A549 (cell line): Measurements from ENCODE around the gene TMEM186. TPM values are rescaled to one million over a fixed set of nuclear protein-coding genes. Genes with fewer than 3 reads are reported as not detected.
"Not testable (repeated sequence)": the region's sequence is repeated elsewhere in the genome, so short reads cannot be mapped to it uniquely, and the experiment has no call there.

ENCODE experiments used
- ATAC-seq, 2 experiments: fragments of 200-7000 bp in 1 of 2; fragments of >200 bp in 1 of 2; cut with Nextera tagmentation in 1 of 2; cut with Tn5 transposase in 1 of 2; 3 replicates each; pipeline versions ENCODE4 v1.8.0 to v1.9.1; 2018 to 2020; ENCODE audit warnings: mild to moderate bottlenecking in 1 of 2, moderate library complexity in 1 of 2
- CTCF ChIA-PET: fragments of 300-600 bp; sonication (Branson Sonifier 250); formaldehyde crosslinking; extraction: SDS; loops from one replicate; lab custom pipeline; 2021; ENCODE audit warnings: antibody characterized with exemption, inconsistent platforms; lab: Yijun Ruan, JAX
- POLR2A ChIA-PET: fragments of 350-600 bp; formaldehyde crosslinking; extraction: SDS; loops from one replicate; lab custom pipeline; 2021; ENCODE audit warnings: antibody characterized with exemption, inconsistent platforms; lab: Yijun Ruan, JAX
- DNase-seq, 2 experiments: peaks; one replicate each; pipeline versions ENCODE4 v3.0.0 to v3.0.0-alpha.2; 2011 to 2016; ENCODE audit warnings: low read depth in 1 of 2, low spot score in 1 of 2
- FAIRE-seq: peaks from 2 replicates; lab custom pipeline; 2011; peaks lifted over from hg19 to GRCh38; lab: Jason Lieb, UNC
- H3K27ac ChIP-seq, 2 experiments: fragments of >200 bp; sonication (Bioruptor Twin); formaldehyde crosslinking; 3 replicates each; pipeline ENCODE4 v1.5.1; 2016 to 2017
- H3K4me1 ChIP-seq: fragments of >200 bp; sonication (Bioruptor Twin); formaldehyde crosslinking; 3 replicates; pipeline ENCODE4 v1.6.1; 2016
- H3K4me2 ChIP-seq: fragments of >200 bp; sonication (Bioruptor Twin); formaldehyde crosslinking; 3 replicates; pipeline ENCODE4 v1.6.1; 2016
- H3K4me3 ChIP-seq: fragments of >200 bp; sonication (Bioruptor Twin); formaldehyde crosslinking; 3 replicates; pipeline ENCODE4 v1.5.1; 2016
- H3K9me3 ChIP-seq: fragments of >200 bp; sonication (Bioruptor Twin); formaldehyde crosslinking; 3 replicates; pipeline ENCODE4 v1.6.1; 2016
- BHLHE40 ChIP-seq: IDR thresholded peaks from 2 replicates; pipeline ENCODE4 v1.6.1; 2012; ENCODE audit warnings: low read depth, low read length, inconsistent platforms
- E2F6 ChIP-seq: IDR thresholded peaks from 2 replicates; pipeline ENCODE4 v1.6.1; 2012; ENCODE audit warnings: low read depth, borderline replicate concordance
- FOSL2 ChIP-seq, 2 experiments: fragments of 450-650 bp in 1 of 2; fragments of >200 bp in 1 of 2; sonication (Bioruptor Twin) in 1 of 2; formaldehyde crosslinking; IDR thresholded peaks; 2 replicates each; pipeline versions ENCODE4 v1.5.0 to v1.6.1; 2016 to 2020; ENCODE audit warnings: mild to moderate bottlenecking in 1 of 2, moderate library complexity in 1 of 2
- JUNB ChIP-seq: fragments of >200 bp; sonication (Bioruptor Twin); formaldehyde crosslinking; IDR thresholded peaks from 2 replicates; pipeline ENCODE4 v1.6.1; 2016
- RAD21 ChIP-seq, 2 experiments: fragments of >200 bp in 1 of 2; sonication (Bioruptor Twin) in 1 of 2; formaldehyde crosslinking in 1 of 2; IDR thresholded peaks in 1 of 2; conservative IDR thresholded peaks in 1 of 2; 2 replicates in 1 of 2; 3 replicates in 1 of 2; pipeline ENCODE4 v1.6.1; 2012 to 2018; ENCODE audit warnings: inconsistent platforms in 1 of 2
- WGBS: methylation state at CpG from one replicate; pipeline ENCODE4 v1.1.6; 2017; ENCODE audit errors: missing lambda C conversion rate; 5-methylcytosine and 5-hydroxymethylcytosine counted together
- polyA plus RNA-seq, 4 experiments: library from polyadenylated mRNA; depleted of rRNA in 3 of 4; stranded (reverse); fragments of >200 nt; fragmentation: RNase III in 1 of 4; extraction: RNeasy Plus Mini Kit Qiagen cat#74134 plus additional on column Dnase treatment in 1 of 4; gene quantifications; 2 replicates in 3 of 4; 3 replicates in 1 of 4; pipeline ENCODE4 v1.2.3, GENCODE V29; 2011 to 2017
- TF ChIP-seq, protein P1 (sequence below): IDR thresholded peaks from 2 replicates; pipeline ENCODE4 v1.6.1; 2012

The TMEM186 gene
- polyA plus RNA-seq, 2 of the 4 experiments (the other 2 are of a cell fraction), result 10.9 to 12.7 TPM

- TF ChIP-seq E2F6, result 0 out of 2 replicates have a peak, but pooled peaks have one; percentile 15
- TF ChIP-seq, protein P1, sequence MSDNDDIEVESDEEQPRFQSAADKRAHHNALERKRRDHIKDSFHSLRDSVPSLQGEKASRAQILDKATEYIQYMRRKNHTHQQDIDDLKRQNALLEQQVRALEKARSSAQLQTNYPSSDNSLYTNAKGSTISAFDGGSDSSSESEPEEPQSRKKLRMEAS, result peak; percentile 33; the same call in 1 of the 2 replicates
- TF ChIP-seq JUNB, result no peak
- TF ChIP-seq BHLHE40, result no peak
- no peak for TF ChIP-seq FOSL2 (IDR thresholded peaks at IDR 0.05)
- peak; percentile 76 for TF ChIP-seq FOSL2 (CRISPR knock-in tag; IDR thresholded peaks at IDR 0.05)
- TF ChIP-seq RAD21 (conservative IDR thresholded peaks at IDR 0.05 in 1 of 2, IDR thresholded peaks at IDR 0.05 in 1 of 2), result no peak
- H3K9me3 ChIP-seq, result no peaks in the 10 kb centered on the region
- DNase-seq, result peak; percentile 39 to 55
- no peak overlapping the region for H3K27ac ChIP-seq
- WGBS, result 60% methylated on average over 14 of the region's 14 CpGs
- peaks cover 10% of the 10 kb centered on the region for H3K4me1 ChIP-seq
- peak overlapping the region; percentile 15; the same call in 2 of the 3 replicates for H3K4me2 ChIP-seq
- no peak overlapping the region for H3K4me3 ChIP-seq
- ATAC-seq, result peak; percentile 81 to 82; a peak in 5 of 6 replicates
- ChIA-PET CTCF (interaction anchor here (0.7 to 1.6 kb wide), 4 partner anchors 26 to 451 kb away, joined by 3 to 5 read pairs (median 3); no protein-coding TSS in a partner anchor), POLR2A (no interaction called here)
- FAIRE-seq, result no peak
These were observed 45.7 kb downstream of the TMEM186 start for GRCh38 chr16:8751481-8752311.

- H3K4me2 ChIP-seq, CTCF ChIA-PET, H3K27ac ChIP-seq, H3K9me3 ChIP-seq, H3K4me1 ChIP-seq, DNase-seq, FAIRE-seq, H3K4me3 ChIP-seq, POLR2A ChIA-PET, ATAC-seq: not testable (repeated sequence)
- WGBS, result 40% methylated on average over 9 of the region's 9 CpGs
These were observed 48.5 kb downstream of the TMEM186 start for GRCh38 chr16:8748944-8749343.

Other genes starting within 250 kb of the TMEM186 start
- not detected in 2 replicates for gene TMEM114, start 207.1 kb downstream of the TMEM186 start, polyA plus RNA-seq (2011; rRNA removed)
- not detected in 3 replicates for gene TMEM114, start 207.1 kb downstream of the TMEM186 start, polyA plus RNA-seq (2017; fragmentation: RNase III; extraction: RNeasy Plus Mini Kit Qiagen cat#74134 plus additional on column Dnase treatment)
- gene METTL22, start 175.9 kb downstream of the TMEM186 start, polyA plus RNA-seq (2011; rRNA removed), result 36.7 and 40.9 TPM in 2 replicates
- 18.6 to 22.8 TPM (median 21.0 TPM) in 3 replicates for gene METTL22, start 175.9 kb downstream of the TMEM186 start, polyA plus RNA-seq (2017; fragmentation: RNase III; extraction: RNeasy Plus Mini Kit Qiagen cat#74134 plus additional on column Dnase treatment)
- 1.2 and 1.3 TPM in 2 replicates for gene ABAT, start 123.0 kb downstream of the TMEM186 start, polyA plus RNA-seq (2011; rRNA removed)
- 0.60 to 0.68 TPM (median 0.66 TPM) in 3 replicates for gene ABAT, start 123.0 kb downstream of the TMEM186 start, polyA plus RNA-seq (2017; fragmentation: RNase III; extraction: RNeasy Plus Mini Kit Qiagen cat#74134 plus additional on column Dnase treatment)
- gene PMM2, start 200 bp upstream of the TMEM186 start, polyA plus RNA-seq (2011; rRNA removed), result 46.4 and 56.6 TPM in 2 replicates
- gene PMM2, start 200 bp upstream of the TMEM186 start, polyA plus RNA-seq (2017; fragmentation: RNase III; extraction: RNeasy Plus Mini Kit Qiagen cat#74134 plus additional on column Dnase treatment), result 72.4 to 82.3 TPM (median 72.5 TPM) in 3 replicates
- gene CARHSP1, start 71.4 kb upstream of the TMEM186 start, polyA plus RNA-seq (2011; rRNA removed), result 47.8 and 53.9 TPM in 2 replicates
- 137 to 173 TPM (median 172 TPM) in 3 replicates for gene CARHSP1, start 71.4 kb upstream of the TMEM186 start, polyA plus RNA-seq (2017; fragmentation: RNase III; extraction: RNeasy Plus Mini Kit Qiagen cat#74134 plus additional on column Dnase treatment)
- not detected in 2 replicates for gene LITAFD, start 84.7 kb upstream of the TMEM186 start, polyA plus RNA-seq (2011; rRNA removed)
- not detected in 3 replicates for gene LITAFD, start 84.7 kb upstream of the TMEM186 start, polyA plus RNA-seq (2017; fragmentation: RNase III; extraction: RNeasy Plus Mini Kit Qiagen cat#74134 plus additional on column Dnase treatment)
- gene USP7, start 166.3 kb upstream of the TMEM186 start, polyA plus RNA-seq (2011; rRNA removed), result 39.6 and 78.6 TPM in 2 replicates
- 65.7 to 66.6 TPM (median 65.9 TPM) in 3 replicates for gene USP7, start 166.3 kb upstream of the TMEM186 start, polyA plus RNA-seq (2017; fragmentation: RNase III; extraction: RNeasy Plus Mini Kit Qiagen cat#74134 plus additional on column Dnase treatment)